ENCODE results near the gene ARHGAP23.
"Not testable (repeated sequence)": the region's sequence is repeated elsewhere in the genome, so short reads cannot be mapped to it uniquely, and the experiment has no call there.

- not testable (repeated sequence) for TF ChIP-seq POLR2A, SPI1, POLR2AphosphoS5, TAF1 (IDR thresholded peaks at IDR 0.05; ENCODE audit: low read depth, low read length)
Observed at GRCh38 chr17:38489774-38490173, 61.5 kb downstream of the ARHGAP23 start.
